ENCODE data around the gene PKIB. TPM values are rescaled to one million over a fixed set of nuclear protein-coding genes. Genes with fewer than 3 reads are reported as not detected.

PKIB gene
- polyA plus RNA-seq, 2 of the 4 experiments (the other 2 are of a cell fraction) = 0.37 to 1.5 TPM

- ChIA-PET CTCF (no interaction called here), POLR2A (no interaction called here)
- no peak for DNase-seq (ENCODE audit: low read depth in 1 of 2, low spot score in 1 of 2)
- Histone ChIP-seq H3K4me3 (no peak overlapping the region), H3K9me3 (no peaks in the 10 kb centered on the region), H3K27ac (no peak overlapping the region), H3K4me1 (no peaks in the 10 kb centered on the region), H3K4me2 (no peak overlapping the region)
- TF ChIP-seq HOXB13 (CRISPR knock-in tag; IDR thresholded peaks at IDR 0.05; ENCODE audit: low read depth) = no peak
- TF ChIP-seq MAFK (IDR thresholded peaks at IDR 0.05; ENCODE audit: partially characterized antibody) = peak; percentile 44
- no peak for TF ChIP-seq SMC3 (IDR thresholded peaks at IDR 0.05)
- no peak for ATAC-seq
- 46% methylated on average over 4 of the region's 4 CpGs for WGBS (ENCODE audit: missing lambda C conversion rate)
- no peak for FAIRE-seq
Observed at GRCh38 chr6:122692807-122693580, 82.8 kb downstream of the PKIB start.

GRCh38 chr6:122694075-122694474, 83.9 kb downstream of the PKIB start:
- Histone ChIP-seq H3K9me3 (no peaks in the 10 kb centered on the region), H3K27ac (no peak overlapping the region), H3K4me3 (no peak overlapping the region), H3K4me1 (no peaks in the 10 kb centered on the region), H3K4me2 (no peak overlapping the region)
- no peak for FAIRE-seq
- no peak for DNase-seq (ENCODE audit: low read depth in 1 of 2, low spot score in 1 of 2)
- TF ChIP-seq FOSB (CRISPR knock-in tag; IDR thresholded peaks at IDR 0.05) (no peak), MAFK (IDR thresholded peaks at IDR 0.05; ENCODE audit: partially characterized antibody) (no peak), SMC3 (IDR thresholded peaks at IDR 0.05) (no peak), MAZ (IDR thresholded peaks at IDR 0.05; ENCODE audit: borderline replicate concordance, low read depth, low read length) (no peak), MAX (IDR thresholded peaks at IDR 0.05) (no peak), EP300 (IDR thresholded peaks at IDR 0.05) (no peak), RFX5 (IDR thresholded peaks at IDR 0.05) (no peak), ZSCAN20 (CRISPR knock-in tag; IDR thresholded peaks at IDR 0.05) (no peak), RNF2 (IDR thresholded peaks at IDR 0.05; ENCODE audit: borderline replicate concordance, low read depth) (no peak), PBX3 (IDR thresholded peaks at IDR 0.05) (no peak), NR3C1 (IDR thresholded peaks at IDR 0.05) (no peak), CBX8 (IDR thresholded peaks at IDR 0.05) (no peak), NFE2L2 (conservative IDR thresholded peaks at IDR 0.05; ENCODE audit: low read length) (no peak), ZNF302 (CRISPR knock-in tag; IDR thresholded peaks at IDR 0.05) (no peak)
- ChIA-PET POLR2A (no interaction called here), CTCF (no interaction called here)
- ATAC-seq = no peak
- WGBS (ENCODE audit: missing lambda C conversion rate) = 7% methylated on average over 1 of the region's 1 CpG

- DNase-seq (ENCODE audit: low read depth in 1 of 2, low spot score in 1 of 2) (no peak), ATAC-seq (no peak), FAIRE-seq (no peak)
- Histone ChIP-seq H3K4me1 (no peaks in the 10 kb centered on the region), H3K4me3 (no peak overlapping the region), H3K27ac (no peak overlapping the region), H3K4me2 (no peak overlapping the region), H3K9me3 (no peaks in the 10 kb centered on the region)
- ChIA-PET CTCF (no interaction called here), POLR2A (no interaction called here)
- 28% methylated on average over 3 of the region's 3 CpGs for WGBS (ENCODE audit: missing lambda C conversion rate)
- no peak for TF ChIP-seq CBX8 (IDR thresholded peaks at IDR 0.05)
- TF ChIP-seq PHF8 (IDR thresholded peaks at IDR 0.05; ENCODE audit: borderline replicate concordance, low read depth) = no peak
- no peak for TF ChIP-seq ZSCAN20 (CRISPR knock-in tag; IDR thresholded peaks at IDR 0.05)
Observed at GRCh38 chr6:122694602-122695001, 84.4 kb downstream of the PKIB start.

GRCh38 chr6:122695188-122695587, 85.0 kb downstream of the PKIB start:
- no peak overlapping the region for H3K27ac ChIP-seq
- TF ChIP-seq SMC3 (IDR thresholded peaks at IDR 0.05) (no peak), E2F6 (IDR thresholded peaks at IDR 0.05; ENCODE audit: borderline replicate concordance, low read depth) (no peak), MAFK (IDR thresholded peaks at IDR 0.05; ENCODE audit: partially characterized antibody) (no peak), NFE2L2 (conservative IDR thresholded peaks at IDR 0.05; ENCODE audit: low read length) (no peak), JUN (IDR thresholded peaks at IDR 0.05) (no peak), MYC (IDR thresholded peaks at IDR 0.05; ENCODE audit: borderline replicate concordance, low read length) (no peak), RNF2 (IDR thresholded peaks at IDR 0.05; ENCODE audit: borderline replicate concordance, low read depth) (no peak), JUNB (IDR thresholded peaks at IDR 0.05) (no peak), FOSB (CRISPR knock-in tag; IDR thresholded peaks at IDR 0.05) (no peak), SREBF2 (IDR thresholded peaks at IDR 0.05) (no peak), NPAS2 (CRISPR knock-in tag; IDR thresholded peaks at IDR 0.05; ENCODE audit: borderline replicate concordance) (no peak)
- ChIA-PET POLR2A (no interaction called here), CTCF (interaction anchor here (1.4 kb wide), 1 partner anchor 31 kb away, joined by 4 read pairs; no protein-coding TSS in a partner anchor)
- H3K9me3 ChIP-seq = no peaks in the 10 kb centered on the region
- no peak for DNase-seq (ENCODE audit: low read depth in 1 of 2, low spot score in 1 of 2)
- no peak overlapping the region for H3K4me3 ChIP-seq
- no peak overlapping the region for H3K4me2 ChIP-seq
- 79% methylated on average over 3 of the region's 3 CpGs for WGBS (ENCODE audit: missing lambda C conversion rate)
- FAIRE-seq = no peak
- no peak for ATAC-seq
- H3K4me1 ChIP-seq = no peaks in the 10 kb centered on the region

Measured in A549 (cell line).